HPDE6-E6E7 (cell line): ENCODE data around the gene CACNA1G.

ENCODE experiments used
- DNase-seq: peaks from one replicate; pipeline ENCODE4 v3.0.0; 2011; ENCODE audit warnings: missing footprints; ENCODE audit errors: extremely low spot score

The CACNA1G gene

DNA sequence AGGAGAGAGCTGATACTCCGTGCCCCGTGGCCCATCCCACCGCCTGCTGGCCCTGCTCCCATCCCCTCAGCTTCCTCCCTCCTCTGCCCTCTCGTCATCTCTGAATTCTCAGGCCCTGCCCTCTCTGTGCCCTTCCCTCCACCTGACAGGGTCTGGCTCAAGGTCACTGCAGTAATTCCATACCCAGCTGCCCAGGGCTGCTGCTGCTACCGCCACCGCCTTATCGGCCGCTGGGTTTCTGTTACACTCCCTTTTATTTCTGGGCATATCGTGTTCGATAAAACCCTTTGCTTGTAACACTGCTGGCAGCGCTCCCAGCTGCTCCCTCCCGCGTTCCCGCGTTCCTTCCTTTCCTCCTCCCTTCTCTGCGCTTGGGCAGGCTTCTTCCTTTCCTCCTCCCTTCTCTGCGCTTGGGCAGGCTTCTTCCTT lies 26.8 kb upstream of the CACNA1G start:
- no peak for DNase-seq

DNA sequence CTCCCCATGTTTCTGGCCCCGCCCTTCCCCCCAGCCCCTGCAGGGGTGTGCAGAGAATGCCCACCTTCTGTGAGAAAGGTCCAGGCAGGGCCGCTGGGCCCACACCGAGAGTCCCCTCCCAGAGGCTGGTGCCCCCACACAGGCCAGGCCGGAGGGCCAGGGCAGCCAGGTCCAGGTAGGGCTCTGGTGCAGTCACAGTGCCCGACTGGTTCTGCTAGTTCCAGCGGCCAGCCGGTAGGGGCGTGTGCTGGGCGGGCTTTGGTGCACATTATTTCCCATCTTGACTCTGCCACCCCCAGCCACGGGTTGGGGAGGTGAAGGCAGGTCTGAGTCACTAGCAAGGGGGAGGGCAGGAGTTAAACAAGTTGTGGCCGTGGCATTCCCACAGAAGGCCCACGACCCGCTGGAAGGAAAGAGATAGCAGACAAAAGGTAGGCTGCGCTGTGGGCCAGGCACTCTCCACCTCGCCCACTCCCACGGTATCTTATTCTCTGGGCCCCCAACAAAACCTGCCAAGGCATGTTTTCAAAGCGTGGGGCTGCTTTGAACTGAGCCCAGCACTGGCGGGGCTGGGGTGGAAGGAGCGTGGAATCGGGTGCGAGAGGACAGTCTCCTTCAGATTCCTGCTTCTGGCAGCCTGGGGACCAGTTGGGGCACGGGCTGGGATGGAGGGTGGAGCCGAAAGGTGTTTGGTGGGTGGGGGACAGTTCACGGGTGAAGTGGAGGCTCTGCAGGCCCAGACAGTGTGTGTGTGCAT lies 26.1 kb upstream of the CACNA1G start:
- DNase-seq = peak; percentile 95

DNA sequence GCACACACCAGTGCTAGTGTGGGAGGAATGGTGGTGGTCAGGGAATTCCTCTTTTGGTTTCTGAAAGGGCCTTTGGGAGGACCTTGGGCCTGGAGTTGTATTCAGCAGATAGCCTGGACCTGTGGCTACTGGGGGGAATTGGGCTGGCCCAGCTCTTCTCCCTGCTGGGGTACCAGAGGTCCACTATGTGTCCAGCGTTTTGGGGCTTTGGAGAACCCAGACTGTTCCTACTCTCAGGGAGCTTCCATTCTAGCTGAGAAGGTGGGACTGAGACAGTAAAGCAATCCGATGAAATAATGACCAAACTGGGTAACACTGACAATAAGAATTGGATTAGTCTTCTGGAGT lies 25.6 kb upstream of the CACNA1G start:
- DNase-seq = no peak

DNA sequence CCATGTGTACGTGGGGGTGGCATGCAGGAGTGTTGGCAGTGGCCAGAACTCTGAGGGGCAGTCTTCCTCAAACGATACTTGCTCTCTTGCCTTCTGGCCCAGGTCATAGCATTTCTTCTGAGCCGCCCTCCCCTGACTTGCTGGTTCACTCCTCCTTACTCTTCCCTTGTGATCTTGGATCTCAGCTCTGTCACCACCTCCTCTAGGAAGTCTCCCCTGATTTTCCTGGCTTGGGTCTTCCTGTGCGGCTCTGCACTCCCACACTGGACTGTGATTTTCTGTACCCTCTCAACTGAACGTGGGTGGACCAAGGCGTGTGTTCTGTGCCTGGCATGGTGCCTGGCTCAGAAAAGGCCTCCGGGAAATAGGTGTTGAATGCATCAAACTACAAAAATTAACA lies 25.1 kb upstream of the CACNA1G start:
- DNase-seq = no peak

DNA sequence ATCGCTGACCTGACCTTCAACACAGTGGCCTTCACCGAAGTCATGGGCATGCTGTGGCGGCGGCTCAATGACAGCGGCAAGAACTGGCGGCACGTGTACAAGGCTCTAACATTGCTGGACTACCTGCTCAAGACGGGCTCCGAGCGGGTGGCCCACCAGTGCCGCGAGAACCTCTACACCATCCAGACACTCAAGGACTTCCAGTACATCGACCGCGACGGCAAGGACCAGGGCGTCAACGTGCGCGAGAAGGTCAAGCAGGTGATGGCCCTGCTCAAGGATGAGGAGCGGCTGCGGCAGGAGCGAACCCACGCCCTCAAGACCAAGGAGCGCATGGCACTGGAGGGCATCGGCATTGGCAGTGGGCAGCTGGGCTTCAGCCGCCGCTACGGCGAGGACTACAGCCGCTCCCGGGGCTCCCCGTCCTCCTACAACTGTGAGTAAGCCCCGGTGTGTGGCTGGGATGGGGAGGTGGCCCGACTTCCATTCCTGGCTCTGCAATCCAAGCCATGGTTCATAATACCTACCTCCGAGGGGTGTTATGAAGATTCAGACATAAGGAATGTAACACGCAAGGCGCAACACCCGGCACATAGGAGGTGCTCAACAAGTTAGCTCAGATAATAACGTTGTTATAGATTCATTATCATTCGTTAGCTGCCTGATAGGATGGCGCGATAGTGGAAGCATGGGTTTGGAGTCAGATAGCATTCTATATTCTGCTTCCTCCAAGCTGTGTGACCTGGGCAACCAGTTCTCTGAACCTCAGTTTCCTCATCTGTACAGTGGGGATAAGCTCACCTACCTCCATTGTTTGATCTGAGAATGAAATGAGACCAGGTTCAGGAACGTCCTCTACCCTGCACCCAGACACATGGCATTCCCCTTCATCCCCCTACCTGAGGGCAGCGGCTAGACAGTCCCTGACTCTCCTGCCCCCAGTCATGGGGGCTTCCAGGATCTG lies 23.6 kb upstream of the CACNA1G start:
- no peak for DNase-seq

DNA sequence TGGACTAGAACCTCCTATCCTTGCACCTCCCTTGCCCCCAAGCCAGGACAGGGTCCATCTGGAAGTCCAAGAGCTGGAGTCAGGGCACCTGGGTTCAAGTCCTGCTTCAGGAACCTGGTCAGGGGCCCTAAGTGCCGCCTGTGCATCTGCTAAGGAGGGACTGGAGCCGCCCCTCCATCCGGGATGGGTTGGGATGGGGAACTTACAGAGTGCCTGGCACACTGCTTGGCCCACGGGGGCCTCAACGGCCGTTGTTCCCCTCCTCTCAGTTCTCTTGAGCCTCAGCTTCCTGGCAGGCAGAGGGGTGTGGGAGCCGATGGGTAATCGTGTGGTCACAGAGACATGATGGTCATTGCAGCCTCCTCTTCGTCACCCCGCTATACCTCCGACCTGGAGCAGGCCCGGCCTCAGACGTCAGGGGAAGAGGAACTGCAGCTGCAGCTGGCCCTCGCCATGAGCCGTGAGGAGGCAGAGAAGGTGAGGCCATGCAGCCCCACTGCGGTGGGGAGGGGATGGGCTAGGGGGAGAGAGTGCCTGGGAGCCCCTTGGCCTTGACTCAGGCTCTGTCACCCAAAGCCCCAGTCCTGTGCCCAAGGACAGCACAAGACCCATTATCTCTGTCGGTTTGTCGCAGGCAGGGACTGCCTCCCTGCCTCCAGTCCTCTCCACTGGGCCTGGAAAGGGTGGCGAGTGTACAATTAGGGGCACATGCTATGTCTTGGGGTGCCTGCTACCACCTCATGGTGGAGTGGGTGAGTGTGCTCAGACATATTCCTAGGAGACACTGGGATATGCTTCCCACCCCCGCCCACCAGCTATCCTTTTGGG lies 22.6 kb upstream of the CACNA1G start:
- no peak for DNase-seq

DNA sequence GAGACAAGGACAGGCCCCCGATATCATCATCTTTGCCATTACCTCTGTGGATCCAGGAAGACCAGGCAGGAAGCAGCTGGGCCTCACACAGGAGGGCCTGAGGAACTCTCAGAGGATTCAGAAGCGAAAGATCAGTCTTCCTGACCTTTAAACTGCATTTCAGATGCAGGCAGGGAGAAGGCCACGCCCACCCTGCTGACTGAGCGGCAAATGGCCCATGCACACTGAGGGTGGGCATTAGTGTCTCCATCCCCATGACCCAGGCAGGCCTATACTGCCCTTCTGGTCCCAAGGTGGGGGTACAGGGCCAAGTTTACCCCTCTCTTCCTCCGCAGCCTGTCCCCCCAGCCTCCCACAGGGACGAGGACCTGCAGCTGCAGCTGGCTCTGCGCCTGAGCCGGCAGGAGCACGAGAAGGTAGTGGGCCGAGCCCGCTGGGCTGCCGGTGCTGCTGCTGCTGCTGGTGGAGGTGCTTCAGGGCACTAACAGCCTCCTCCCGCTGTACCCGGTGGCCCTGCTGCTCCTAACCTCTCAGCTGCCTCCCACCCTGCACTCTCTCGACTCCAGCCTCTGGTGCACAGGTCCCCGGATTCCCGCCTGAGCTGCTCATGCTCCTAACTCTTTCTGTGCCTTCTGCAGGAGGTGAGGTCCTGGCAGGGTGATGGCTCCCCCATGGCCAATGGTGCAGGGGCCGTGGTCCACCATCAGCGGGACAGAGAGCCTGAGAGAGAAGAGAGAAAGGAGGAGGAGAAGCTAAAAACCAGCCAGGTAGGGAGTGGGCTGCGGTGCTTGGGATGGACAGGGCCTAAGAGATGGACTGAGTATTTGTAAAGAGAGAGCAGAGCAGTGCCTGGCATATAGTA lies 21.7 kb upstream of the CACNA1G start:
- no peak for DNase-seq

DNA sequence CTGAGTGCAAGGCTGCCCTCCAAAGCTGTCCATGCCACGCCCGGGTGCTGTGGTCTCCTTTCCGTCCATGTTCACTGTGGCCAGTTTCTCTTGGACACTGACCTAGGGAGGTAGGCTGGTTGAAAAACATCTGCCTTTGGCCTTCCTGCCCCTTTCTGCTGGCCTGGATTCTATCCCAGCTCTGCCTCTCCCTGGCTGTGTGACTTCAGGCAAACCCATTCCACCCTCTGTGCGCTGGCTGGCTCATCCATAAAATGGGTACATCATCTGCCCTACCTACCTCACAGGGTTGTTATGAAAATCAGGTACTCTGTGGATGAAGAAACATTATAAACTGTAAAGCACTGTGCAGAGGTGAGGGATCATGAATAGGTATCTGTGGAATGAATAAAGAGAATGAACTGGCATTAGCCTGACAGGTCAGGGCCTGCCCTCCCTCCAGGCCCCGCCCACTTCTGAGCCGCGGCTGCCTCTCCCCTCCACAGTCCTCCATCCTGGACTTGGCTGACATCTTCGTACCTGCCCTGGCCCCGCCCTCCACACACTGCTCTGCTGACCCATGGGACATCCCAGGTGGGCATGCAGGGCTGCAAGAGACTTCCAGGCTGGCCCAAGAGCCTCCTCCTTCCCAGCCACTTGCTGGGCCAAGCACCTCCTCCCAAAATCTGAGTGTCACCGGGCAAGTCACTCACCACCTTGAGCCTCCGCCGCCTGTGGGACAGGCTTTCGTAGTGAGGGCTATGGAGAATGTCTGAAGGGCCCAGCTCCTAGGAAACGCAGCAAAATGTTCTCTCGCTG lies 20.6 kb upstream of the CACNA1G start:
- peak; percentile 86 for DNase-seq

DNA sequence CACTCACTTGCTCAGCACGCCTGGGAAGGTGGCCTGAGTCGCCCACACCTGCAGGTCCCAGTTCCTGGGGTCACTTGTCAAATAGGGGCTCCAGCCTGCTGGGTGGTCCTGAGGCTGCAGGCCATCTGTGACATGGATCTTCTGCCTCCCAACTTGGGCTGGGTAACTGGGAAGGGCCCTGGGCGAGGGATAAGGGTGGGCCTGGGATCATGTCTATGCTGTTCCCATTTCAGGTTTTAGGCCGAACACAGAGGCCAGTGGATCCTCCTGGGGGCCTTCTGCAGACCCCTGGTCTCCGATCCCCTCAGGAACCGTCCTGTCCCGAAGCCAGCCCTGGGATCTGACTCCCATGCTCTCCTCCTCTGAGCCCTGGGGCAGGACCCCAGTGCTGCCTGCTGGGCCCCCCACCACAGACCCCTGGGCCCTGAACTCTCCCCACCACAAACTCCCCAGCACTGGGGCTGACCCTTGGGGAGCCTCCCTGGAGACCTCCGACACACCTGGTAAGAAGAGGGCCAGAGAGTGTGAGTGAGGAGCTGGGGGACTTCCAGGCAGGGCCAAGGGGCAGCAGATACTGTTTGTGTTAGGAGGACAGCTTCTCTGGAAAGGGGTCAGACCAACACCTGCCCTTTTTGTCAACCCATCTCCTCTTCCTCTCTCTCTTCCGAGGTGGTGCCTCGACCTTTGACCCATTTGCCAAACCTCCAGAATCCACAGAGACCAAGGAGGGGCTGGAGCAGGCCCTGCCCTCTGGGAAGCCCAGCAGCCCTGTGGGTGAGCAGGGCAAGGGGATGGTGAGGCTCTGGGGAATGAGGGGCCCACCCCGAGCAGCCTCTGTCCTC lies 19.7 kb upstream of the CACNA1G start:
- no peak for DNase-seq

DNA sequence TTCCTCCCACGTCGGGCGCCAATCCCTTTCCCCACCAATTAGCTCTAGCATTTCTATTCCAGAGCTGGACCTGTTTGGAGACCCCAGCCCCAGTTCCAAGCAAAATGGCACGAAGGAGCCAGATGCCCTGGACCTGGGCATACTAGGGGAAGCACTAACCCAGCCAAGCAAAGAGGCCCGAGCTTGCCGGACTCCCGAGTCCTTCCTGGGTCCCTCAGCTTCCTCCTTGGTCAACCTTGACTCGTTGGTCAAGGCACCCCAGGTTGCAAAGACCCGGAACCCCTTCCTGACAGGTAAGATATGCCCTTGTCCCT lies 19.2 kb upstream of the CACNA1G start:
- no peak for DNase-seq

DNA sequence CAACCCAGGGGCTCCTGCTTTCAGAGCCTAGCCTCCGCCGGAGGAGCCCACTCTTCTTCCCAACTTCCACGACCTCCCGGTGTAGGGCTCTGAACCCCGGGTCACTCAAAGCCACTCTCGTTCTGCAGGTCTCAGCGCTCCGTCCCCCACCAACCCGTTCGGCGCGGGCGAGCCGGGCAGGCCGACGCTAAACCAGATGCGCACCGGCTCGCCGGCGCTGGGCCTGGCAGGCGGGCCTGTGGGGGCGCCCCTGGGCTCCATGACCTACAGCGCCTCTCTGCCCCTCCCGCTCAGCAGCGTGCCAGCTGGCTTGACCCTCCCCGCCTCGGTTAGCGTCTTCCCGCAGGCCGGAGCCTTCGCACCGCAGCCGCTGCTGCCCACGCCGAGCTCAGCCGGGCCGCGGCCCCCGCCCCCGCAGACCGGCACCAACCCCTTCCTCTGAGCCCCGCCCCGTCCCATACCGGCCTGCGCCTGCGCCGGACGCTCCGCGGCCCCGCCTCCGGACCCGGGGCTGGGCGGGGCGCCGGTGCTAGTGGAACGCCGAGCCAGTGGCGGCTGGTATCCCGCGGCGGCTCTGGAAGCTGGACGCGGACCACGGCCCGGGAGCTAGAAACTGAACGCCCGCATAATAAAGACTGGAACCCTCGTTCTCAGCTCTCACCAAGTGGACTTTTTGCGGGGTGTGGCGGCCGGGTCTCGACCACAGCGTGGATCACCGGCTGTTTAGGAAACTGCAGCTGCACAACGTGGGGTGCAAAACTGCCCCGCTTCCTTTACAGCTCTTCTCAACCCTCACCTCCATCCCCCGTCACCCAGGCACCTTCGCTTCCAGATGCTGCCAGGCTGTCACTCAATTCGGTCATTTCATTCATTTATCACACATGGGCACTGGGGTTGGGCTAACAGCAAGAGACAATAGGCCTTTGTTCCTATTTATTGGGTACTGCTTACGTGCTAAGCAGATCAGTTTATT lies 18.5 kb upstream of the CACNA1G start:
- DNase-seq = peak; percentile 89

DNA sequence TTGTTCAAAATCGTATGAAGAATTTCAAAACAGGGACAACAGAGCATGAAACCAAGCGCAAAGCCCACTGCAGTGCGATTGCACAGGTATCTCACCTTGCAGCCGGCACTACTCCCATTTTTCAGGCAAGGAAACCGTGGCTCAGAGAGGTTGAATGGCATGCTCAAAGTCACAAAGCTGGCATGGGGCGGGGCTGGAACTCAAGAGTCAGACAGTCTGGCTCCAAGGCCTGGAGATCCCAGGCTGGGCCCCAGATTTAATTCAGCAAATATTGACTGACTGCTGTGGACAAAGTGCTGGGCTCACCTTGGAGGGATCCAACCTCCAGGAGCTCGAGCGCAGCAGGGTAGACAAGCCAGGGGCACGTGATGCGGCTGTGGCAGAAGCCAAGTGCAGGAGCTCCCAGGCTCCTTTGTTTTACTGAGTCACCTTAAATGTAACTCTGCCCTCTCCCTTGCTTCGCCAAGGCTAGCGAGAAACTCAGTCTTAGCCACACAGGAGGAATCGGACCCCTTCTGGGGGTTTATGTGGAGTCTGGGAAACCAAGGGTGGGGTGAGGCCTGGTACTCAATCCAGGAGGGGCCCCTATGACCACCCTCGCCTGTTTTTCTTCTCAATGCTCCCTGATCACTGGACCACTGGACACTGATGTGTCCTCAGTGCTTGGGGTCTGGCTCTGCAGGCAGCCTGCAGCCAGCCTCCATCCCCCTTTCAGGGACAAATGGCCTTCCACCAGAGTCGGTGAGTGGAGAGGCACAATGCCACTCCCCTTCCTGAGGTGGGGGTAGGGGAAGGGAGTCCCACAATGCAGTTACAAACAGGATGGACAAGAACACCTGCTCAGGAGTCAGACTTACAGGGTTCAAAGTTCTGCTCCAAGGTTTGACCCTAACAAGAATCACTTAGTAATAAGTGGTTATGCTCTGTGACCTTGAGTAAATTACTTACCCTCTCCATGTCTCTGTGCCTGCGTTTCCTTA lies 17.4 kb upstream of the CACNA1G start:
- DNase-seq = no peak

DNA sequence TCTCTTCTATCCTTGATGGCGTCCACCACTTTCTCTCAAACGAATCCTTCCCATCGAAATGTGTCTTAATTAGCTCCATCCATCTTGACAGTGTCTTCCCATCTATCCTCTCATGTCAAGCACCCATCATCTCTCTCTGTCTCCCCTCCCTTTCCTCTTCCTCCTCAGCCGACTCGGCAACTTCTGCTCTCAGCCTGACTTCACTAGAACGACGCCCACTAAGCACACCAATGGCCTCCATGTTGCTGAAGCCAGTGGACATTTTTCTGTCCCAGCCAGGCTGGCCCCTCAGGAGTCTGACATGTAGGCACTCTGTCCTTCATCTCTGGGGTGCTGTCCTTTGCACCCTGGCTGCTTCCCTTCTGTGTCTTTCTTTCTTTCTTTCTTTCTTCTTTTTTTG lies 16.0 kb upstream of the CACNA1G start:
- no peak for DNase-seq

DNA sequence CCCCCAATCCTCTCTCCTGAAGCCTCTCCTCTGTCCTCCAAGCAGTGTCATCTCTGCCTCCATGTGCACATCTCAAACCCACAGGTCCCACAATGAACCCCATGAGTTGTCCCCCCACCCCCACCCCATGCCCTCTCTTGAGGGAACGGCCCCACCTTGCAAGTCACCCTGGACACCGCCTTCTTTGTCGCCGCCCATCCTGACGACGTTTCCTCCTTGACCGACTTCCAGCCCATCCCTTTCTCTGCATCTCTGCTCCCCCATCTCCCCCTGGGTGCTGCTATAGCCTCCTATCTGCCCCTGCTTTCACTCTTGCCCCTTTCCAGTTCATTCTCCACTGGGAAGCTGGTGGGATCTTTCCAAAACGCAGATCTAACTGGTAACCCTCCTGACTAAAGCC lies 15.2 kb upstream of the CACNA1G start:
- no peak for DNase-seq

DNA sequence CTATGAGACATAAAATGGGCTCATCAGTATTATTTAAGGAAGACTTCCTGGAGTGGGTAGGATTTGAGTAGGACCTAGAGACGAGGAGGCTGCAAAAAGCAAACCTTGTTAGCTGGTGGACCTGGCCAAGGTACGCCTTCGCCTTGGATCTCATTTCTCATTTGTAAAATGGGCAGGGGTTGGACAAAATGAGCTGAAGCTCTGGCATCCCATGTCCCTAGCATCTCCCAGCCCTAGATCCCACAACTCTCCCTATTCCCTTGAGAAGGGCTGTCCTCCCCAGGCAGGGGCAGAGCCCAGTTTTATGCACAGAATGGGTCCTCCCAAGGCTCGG lies 13.8 kb upstream of the CACNA1G start:
- DNase-seq = no peak

DNA sequence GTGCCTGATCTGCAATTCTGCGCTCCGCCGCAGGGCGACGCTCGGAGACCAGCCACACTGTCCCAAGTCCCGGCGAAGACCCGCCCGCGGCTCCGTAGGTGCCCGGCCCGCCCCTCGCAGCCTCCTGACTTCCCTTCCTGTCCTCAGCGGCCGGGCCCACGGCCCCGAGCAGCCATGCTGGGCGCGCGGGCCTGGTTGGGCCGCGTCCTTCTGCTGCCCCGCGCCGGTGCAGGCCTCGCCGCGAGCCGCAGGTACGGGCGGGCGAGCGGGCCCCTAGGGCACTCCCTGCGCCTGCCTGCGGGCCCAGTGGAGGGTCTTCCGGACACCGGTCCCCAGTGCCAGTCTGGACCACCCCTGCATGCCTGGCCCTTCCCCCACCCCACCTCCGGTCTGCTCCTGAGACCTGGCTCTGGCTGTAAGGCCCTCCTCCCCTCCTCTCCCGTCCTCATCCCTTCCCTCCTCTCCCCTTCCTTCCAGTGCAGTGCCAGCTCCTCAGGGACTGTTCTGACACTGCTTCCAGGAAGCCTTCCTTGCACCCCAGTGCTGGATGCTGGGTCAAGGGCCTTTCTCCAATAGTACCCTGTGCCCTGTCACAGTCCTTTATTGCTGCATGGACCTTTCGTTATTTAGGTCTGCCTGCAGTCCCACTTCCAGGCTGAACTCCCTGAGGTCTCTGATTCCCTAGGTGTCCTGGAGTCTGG lies 13.3 kb upstream of the CACNA1G start, which contains the start of gene SPATA20:
Gene SPATA20, plus strand, starts transcription at position 140 of the 701 bp plus-strand sequence. Its CDS starts 35 bp downstream, at position 175.
- DNase-seq = peak; percentile 86

DNA sequence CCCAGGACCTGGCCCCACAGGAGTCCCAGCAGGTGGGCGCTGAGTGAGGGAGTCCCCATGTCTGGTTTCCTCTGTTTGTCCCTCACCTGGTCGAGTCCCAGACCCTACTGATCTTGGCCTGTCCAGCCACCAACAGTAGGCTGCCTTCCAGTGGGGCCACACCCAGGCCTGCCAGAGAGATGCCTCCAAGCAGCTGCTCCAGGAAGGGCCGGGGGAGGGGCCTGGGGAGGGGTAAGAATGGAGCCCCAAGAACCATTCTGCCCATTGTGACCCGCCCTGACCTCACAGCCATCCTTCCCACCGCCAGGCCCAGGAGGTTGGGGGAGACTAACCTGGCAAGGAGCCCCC lies 12.8 kb upstream of the CACNA1G start:
- DNase-seq = no peak
